ENCODE results near the gene NTRK2.

NTRK2 gene

DNA sequence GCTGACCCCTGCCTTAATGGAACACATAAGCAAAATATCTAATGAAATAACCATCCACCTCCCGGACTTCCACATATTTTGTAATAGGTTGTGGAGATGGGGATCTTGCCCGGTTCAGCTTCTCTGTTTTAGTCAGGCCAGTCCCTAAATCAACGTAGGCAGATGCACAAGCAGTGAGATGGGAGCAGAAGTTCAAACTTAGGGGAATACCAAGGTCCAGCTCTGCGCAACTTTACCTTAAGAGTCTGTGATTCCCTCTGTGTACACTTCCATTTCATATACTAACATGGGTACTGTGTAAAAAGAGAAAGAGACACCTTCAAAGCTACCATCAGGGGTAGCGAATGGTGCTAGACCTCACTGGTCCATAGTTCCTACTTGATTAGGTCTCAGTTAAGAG is 110.9 kb downstream of the NTRK2 start:
- no peak for DNase-seq (ENCODE audit: low read depth, low spot score)

DNA sequence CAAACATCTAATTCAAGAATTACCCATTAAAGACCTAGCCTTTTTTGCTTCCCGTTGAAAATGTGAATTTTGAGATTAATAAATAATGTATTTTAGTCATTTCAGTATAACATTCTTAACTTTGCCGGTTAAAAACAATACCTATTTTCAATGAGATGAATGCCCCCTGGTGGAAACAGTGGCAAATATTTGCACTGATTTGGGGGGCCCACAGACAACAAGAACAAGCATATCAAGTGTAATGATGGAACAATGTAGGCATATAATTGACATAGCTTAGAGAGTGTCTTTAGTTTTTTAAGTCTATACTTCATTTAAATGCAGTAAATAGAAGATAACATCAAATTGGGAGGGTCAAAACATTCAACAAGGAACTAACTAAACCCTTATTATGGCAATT is 111.9 kb downstream of the NTRK2 start:
- peak; percentile 22 for DNase-seq (ENCODE audit: low read depth, low spot score)

DNA sequence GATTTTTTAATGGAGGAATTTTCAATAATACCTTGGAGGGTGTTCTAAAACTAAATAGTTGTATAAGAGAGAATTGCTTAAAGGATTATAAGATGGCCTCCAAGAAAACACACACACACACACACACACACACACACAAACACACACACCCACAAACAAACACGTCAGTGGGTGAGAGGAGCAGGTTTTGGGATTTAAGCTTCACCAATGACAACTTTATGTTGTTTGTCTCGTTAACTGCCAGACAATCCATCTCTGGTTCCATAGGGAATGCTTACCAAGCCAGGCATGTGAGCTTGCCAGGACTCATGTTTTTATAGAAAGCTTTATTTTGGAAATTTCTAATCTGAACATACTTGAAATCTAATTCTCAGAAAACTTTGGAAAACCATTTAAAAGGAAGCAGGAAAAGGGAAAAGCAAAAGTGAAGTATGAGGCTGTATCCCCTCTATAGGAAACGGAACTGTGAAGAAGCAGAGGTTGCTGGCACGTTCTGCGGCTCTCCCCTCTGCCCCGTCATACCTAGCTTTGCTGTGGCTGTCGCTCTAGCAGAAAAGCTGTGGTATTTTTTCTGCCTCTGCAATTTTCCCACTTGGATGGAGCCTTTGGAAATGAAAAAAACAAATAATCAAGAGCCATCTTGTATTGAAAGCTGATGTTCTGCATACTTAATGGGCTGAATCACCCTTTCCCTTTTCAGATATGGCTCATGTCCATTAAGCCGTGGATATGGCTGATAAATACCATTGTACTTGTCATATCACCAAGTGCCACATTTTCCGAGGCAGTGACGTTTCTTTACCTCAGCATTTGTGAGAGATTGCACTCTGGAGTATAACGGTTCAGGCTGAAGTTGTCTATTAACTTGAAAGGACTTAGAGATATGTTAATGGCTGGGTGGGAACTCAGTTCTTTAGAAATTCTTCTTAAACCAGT is 112.7 kb downstream of the NTRK2 start:
- DNase-seq (ENCODE audit: low read depth, low spot score), result peak; percentile 57

DNA sequence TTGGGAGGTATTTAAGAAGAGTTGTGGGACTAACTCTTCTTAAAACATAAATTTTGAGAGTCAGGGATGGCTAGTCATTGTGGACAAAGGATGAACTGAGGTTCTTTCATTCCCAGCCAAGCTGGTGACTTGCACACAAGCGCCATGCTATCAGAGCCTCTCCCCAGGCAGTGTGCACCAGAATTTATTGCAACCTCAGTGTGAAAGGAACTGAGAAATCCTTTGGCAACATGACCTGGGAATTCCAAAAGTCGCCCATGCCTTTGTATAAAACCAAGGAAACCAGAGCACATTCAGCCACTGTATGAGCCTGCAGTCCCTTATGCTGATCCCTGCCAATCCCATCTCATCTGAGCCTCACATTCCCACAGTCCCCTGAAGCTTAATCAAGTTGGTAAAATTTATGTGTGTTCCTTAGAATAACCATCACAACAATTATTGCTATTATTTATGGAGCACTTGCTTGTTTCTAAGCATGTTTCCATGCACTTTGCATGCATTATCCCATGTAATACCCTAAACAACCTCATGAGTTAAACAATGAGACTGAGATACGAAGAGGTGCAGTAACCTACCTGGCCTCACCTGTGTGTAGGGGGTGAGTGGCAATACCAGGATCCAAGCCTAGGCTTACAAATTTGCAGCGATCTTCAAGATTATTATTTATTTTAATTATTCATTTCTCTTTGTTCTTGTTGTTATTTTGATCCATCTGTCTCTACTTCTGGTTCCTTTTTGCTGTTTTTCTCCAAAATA is 116.4 kb downstream of the NTRK2 start:
- DNase-seq (ENCODE audit: low read depth, low spot score), result peak; percentile 11

DNA sequence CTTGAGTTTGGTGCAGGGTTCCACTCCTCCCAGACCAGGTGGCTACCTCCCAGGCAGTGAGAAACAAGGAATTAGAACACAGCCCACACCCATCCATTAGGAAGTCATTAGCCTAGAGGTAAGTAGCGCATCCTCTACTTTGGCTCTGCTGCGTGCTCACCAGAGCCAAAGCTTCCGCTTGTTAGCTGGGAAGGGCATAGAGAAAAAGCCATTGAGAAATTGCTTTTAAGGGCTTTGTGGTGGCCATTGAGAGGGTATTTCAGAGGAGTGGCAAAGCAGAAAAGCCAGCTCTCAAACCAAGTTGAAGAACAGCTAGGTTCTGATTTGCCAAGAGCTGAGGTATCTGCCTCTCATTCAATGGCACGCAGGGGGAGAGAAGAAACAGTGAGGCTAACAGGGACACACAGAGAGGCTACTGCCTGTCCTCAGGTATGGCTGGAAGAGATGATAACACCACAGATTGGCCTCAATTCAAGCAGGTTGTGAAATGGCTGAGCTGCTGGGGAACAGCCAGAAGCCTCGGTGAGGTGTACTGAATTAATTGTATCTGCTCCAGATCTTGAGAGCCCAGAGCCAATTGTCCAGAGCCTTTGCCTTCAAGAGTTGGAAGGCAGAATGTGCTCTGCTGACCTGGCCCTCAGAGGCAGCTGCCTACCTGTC is 119.4 kb downstream of the NTRK2 start:
- no peak for DNase-seq (ENCODE audit: low read depth, low spot score)

DNA sequence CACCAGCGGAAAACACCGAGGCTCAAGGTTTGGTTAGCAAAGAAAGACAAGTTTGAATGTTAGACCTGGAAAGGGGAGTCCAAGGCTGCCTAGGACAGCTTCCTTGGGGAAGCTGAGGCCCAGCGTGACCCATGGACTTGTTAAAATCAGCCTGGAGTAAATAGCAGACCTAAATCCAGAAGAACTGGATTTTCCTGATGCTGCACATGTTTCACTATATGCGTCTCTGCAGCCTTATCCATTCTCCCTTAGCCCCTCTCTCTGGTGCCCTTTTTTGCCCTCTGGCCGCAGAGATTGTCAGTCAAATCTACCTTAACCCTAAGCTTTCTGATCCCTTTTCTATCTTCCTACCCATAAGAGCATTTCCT is 119.9 kb downstream of the NTRK2 start:
- DNase-seq (ENCODE audit: low read depth, low spot score), result no peak

DNA sequence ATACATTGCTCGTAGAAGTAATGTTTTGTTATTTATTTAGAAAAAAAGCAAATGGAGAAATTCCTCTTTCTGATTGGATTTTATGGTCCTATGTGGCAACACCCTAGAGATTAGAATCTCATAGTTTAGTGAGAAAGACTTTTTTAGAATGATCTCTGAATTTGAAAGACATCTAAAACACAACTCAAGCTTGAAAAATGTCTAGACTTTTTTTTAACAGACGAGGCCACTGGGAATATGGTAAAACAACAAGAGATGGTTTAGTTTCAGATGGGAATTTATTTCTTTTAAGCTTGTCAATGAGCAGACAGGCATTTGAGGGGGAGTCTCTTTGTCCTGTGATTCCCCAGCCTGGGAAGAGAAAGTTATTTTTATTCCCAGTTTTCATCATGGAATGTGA is 122.1 kb downstream of the NTRK2 start:
- DNase-seq (ENCODE audit: low read depth, low spot score), result no peak

DNA sequence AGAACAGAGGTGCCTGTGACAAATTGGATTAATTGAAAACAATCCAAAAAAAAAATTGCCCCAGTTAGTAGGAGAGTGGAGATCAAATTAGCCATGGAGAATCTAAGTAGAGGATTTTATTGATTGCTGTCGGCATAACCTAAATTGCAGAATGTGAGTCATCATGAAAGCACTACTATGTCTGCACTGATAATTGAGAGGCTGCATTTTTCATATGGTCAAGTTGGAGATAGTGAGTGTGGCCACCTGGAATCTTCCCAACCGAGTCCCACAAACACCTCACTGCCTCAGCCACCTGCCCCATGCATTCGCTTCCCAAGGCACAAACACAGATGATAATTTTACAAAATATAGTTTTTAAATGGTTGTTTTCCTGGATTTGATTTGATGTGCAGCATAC is 123.7 kb downstream of the NTRK2 start:
- peak; percentile 7 for DNase-seq (ENCODE audit: low read depth, low spot score)

DNA sequence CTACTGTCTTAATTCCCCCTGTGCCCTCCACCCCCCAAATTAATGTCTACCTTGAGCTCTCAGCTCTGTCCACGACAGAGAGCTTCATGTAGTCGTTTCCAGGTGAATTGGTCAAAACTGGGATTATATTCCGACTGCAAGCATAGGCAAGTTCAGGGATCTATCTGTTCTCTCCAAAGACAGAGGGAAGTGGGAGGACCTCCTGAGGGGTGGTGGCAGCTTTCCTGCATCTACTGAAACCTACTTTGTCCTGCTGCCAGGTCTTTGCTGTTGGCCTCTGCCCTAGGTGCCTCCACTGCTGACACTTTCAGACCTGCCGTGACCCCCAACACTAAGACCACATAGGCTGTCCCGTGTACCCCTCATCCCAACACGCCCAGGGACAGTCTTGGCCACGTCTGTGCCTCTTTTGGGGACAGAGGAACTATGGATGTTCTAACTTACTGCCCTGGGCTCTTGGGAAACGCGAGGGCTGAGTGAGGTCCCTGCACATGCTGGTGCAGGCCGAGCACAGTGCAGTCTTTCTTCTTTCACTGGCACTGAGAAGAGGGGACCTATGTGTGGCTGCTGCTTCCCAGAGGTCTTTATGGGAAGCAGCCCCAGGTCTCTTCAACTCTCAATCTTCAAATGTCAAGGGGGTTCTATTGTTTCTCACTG is 125.6 kb downstream of the NTRK2 start:
- no peak for DNase-seq (ENCODE audit: low read depth, low spot score)

DNA sequence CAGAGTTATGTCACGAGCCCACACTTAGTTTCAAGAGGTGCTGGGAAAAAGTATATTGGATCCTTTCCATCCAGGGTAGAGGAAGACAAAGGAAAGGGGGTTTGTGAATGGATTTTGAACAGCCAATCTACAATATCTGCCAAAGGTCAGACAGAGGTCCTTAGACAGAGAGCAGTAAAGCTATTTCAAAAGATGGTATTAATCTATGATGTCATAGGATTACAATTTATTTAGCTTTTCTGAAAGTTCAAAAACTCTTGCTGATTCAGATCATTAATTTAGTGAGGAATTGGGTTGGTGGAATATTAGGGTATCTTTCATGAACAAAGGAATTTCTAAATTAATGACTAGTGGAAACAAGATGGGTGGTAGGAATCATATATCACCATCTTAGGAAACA is 126.9 kb downstream of the NTRK2 start:
- DNase-seq (ENCODE audit: low read depth, low spot score), result no peak

DNA sequence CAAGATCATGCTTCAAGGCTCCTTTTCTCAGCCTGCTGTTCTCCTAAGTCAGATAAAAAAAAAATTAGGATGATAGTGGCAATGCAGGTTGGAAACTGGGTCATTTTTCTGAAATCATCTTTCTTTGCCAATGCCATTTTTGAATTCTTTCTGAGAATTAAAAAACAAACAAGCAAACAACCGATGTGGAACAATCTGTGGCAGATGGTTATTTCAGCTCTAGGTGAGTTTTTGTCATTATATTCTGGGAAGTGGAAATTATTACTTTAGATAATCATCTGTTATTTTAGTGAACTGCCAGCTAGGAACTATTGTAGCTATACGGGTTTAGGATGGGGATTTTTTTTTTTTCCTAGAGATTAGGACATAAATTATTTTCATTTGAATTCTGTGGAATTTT is 129.7 kb downstream of the NTRK2 start:
- DNase-seq (ENCODE audit: low read depth, low spot score), result no peak

DNA sequence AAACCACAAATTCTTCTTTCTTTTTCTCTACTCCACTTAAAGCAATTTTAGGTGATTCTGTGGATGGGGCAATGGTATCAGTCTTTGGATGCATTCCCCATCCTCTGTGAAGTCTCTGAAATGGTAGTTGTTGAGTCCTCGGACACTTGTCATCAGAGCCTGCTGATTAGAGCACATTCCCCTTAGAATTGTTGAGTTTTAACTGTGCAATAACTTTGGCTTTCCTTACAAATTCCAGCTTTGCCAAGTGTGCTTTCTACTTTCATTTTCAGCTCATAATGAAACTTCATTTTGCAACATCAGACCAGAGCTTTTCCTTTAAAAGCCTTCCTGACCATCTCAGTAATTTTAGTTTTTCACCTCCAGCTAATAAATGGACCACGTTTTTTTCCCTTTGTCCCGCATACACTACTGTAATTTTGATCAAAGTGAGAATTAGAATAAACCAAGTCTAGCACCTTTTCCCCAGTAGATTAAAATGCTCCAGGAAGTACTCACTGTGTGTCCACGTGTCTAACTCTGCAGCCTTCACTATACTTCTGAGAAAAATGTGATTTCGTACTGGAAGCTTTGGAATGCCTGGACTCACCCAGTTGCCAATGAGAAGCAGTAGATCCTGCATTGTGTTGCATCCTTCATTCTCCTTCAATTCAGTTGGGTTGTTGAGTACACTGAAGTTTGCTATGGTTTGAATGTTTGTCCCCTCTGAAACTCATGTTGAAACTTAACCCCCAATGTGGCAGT is 135.6 kb downstream of the NTRK2 start:
- no peak for DNase-seq (ENCODE audit: low read depth, low spot score)

DNA sequence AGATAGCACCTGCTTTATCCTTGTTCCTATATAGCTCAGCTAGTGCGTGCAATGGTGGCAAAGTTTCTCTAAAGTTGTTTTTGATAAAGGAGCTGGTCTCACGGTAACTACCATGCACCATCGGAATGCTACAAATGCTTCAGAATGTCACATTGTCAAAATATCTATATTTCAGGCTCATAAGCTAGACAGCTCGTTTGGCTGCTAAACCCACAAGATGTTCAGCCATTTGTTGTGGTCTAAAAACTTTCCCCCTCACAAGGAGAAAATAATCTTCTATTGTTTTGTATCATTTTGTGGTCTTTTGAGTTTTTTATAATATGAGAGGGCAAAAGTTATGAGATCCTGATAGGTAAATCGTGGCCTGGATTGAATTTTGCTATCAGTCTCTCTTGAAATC is 137.9 kb downstream of the NTRK2 start:
- no peak for DNase-seq (ENCODE audit: low read depth, low spot score)

DNA sequence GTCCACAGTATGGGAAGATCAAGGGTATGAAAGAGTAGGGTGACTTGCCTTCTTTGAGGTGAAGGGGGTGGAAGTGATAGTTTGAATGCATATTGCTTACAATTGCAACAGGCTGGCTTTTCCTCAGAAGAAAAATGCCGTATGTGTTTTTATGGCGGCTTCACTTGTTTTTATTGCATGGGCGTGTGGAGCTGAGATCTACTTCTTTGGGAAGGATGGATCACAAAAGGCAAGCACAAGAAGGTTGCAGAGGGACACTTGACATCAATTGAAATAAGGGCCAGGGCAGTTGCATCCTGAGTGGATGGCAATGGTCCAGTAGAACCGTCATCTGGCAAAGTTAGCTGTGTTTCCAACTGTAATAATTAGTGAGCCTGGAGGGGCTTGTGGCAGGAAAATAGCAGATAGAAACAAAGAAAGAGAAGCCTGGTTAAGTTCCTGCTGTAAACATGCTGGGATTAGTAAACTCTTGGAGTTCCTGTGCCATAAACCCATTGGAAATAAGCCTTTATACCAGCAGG is 138.4 kb downstream of the NTRK2 start:
- DNase-seq (ENCODE audit: low read depth, low spot score), result no peak

DNA sequence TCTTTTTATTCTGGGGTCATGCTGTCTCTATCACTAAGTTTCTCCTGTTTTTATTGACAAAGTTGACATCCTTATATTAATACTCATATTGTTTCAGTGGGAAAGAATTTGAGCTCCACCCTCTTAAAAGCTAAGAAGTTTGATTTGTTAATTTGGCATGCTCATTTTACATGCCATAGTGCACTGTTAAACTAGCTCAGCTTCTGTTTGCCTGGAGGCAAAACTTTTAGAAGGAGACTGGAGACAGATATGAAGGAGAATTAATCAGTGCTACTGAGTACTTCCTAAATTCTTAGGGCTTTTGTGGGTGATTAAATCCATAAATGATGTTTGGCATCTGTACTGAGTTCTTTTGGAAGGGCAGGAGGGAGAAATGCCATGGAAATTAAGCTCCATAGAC is 138.9 kb downstream of the NTRK2 start:
- DNase-seq (ENCODE audit: low read depth, low spot score), result no peak

DNA sequence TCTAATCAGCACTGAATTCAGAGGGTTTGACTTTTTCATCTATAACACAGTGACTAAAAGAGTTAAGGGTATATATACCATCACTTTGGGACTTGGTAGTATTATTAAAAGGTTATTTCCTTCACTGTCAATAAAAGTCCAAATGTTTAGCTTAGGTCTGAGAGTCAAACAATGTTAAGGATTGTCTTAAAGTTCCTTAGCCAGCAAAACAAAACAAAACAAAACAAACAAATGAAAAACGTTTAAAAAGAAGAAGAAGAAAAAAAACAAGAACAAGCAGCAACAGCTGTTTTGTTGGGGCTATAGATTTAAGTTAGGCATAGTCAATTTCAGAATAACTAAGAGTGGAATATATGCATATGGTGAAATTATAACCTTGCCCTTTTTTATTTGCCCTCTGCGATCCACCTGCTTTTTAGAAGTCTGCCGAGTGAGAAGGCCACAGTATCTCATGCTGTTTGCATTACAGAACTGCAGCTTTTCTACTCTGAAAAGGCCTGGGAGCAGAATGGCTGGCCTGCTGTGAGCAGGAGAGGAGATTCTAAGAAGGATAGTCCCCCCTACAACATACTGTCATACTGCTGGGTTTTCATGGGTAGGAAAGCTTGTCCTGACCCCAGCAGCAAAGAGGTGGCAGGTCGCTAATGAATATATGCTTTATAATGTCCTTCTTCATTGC is 141.7 kb downstream of the NTRK2 start:
- DNase-seq (ENCODE audit: low read depth, low spot score), result no peak

DNA sequence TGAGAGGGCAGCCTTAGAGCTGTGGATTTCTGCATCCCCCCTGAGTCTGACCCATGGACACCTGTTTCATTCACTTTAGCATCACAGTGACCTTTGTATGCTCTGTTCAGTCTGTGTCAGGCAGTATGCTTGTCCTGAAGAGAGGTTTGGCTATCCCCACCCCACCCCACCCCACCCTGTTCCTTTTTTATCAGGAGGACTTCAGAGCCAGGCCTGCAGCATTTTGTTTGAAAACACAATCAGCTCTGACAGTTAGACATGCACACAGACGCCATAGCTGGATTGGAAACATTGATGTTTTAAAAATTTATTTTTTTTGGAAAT is 142.2 kb downstream of the NTRK2 start:
- no peak for DNase-seq (ENCODE audit: low read depth, low spot score)

DNA sequence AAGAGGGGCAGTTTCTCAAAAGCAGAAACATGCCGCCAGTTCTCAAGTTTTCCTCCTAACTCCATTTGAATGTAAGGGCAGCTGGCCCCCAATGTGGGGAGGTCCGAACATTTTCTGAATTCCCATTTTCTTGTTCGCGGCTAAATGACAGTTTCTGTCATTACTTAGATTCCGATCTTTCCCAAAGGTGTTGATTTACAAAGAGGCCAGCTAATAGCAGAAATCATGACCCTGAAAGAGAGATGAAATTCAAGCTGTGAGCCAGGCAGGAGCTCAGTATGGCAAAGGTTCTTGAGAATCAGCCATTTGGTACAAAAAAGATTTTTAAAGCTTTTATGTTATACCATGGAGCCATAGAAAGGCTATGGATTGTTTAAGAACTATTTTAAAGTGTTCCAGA is 142.8 kb downstream of the NTRK2 start:
- DNase-seq (ENCODE audit: low read depth, low spot score), result no peak

DNA sequence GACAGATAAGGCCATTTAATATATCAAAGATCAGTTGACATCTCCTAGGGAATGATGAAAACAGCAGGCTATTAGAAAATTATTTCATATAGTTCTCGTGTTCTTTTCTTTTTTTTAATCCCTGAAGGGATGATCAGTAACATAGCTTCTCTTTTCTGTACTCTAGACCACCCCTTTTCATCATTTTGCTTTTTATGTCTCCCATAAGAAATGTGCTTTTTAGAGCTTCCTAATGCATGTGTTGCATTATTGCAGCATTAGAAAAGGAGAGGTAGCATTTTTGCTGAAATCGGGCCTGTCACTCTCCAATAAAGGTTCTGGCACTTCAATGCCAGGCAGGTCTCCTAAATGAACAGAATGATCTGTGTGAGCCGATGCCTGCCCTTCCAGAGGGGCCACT is 143.3 kb downstream of the NTRK2 start:
- no peak for DNase-seq (ENCODE audit: low read depth, low spot score)

DNA sequence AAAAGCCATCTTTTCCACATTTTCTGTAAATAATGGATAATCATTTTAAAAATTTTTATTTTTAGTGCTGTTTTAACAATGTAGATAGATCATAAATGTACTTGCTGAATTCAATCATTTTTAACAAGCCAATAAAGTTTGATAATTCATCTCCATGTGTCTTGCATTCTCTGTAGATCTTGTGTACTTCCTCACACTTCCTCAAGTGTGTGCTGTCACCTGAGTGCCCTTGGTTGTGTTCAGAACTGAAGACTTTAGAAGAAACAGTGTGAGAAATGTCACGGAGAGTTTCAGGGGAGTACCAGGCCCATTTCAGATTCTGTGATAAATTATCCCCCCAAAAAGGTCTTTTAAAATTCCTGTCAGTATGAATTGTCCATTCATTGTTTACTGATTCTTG is 146.0 kb downstream of the NTRK2 start:
- DNase-seq (ENCODE audit: low read depth, low spot score), result no peak

DNA sequence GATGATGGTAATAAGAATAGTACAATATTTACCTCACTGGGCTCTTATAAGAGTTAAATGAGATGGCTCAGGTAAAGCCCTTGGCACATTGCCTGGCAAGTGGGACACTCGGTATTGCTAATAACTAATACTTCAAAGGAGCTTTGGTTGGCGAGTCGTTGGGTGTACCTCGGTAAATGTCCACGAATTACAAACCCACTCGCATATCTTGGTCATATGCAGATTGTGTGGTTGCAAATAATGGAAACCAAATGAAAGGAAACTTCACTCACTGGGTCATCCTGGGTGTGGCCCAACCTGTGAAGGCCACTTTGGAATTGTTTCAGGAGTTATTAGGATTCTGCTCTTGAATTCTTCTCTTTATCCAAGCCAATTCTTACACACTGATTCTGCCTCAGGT is 147.5 kb downstream of the NTRK2 start:
- no peak for DNase-seq (ENCODE audit: low read depth, low spot score)
